ENCODE results near the gene OR6K2. TPM values are rescaled to one million over a fixed set of nuclear protein-coding genes. Genes with fewer than 3 reads are reported as not detected.

OR6K2 gene
- total RNA-seq, result not detected

DNA sequence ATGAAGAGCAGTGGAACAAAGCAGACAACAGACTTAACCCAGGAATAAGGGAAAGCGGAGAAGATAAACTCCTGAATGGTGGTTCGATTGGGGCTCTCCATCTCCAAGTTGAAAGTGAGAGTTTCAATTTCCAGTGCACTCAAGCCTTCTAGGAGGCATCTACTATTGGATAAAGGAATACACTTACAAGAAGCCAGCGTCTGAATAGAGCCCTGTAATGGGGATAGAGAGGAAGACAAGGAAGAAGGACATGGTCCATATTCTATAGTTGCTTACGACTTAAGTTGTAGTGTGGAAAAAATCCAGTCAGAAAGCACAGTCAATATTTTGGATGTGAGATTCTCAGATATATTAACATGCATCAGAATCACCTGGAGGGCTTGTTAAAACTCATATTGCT lies at the start of gene OR6K2:
TSS of gene OR6K2 (minus strand) at position 101 of the 400 bp plus-strand sequence. CDS start at position 101, 0 bp downstream.
- Mint-ChIP-seq H3K36me3 (ENCODE audit: low read depth) (no peaks in the 10 kb centered on the region), H3K27me3 (peaks cover 2% of the 10 kb centered on the region), H3K4me1 (no peaks in the 10 kb centered on the region), H3K4me3 (no peak within 1 kb of the TSS), H3K27ac (no peak within 1 kb of the TSS), H3K9me3 (no peaks in the 10 kb centered on the region)
- ChIA-PET CTCF (no interaction called here), POLR2A (no interaction called here)
- no peak for DNase-seq

DNA sequence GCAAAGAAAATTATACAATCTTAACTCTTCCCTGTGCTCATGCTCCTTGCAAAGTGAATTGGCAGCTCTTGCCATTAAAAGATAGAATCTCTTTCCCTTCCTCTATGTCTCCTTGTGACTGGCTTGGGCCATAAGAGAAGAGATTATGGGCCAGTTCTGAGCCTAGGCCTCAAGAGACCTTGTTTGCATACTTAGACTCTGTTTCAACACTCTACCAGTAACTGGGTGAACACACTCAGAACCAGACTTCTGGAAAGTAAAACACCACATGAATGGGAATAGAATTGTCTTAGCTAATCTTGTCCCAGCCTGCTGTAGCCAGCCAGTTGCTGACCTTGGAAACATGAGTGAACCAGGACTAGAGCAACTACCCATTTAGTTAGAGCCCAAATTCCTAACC lies 35.4 kb upstream of the OR6K2 start:
- no peak overlapping the region for H3K4me3 Mint-ChIP-seq
- H3K9me3 Mint-ChIP-seq, result no peaks in the 10 kb centered on the region
- ChIA-PET CTCF (no interaction called here), POLR2A (no interaction called here)
- no peaks in the 10 kb centered on the region for H3K4me1 Mint-ChIP-seq
- no peaks in the 10 kb centered on the region for H3K36me3 Mint-ChIP-seq (ENCODE audit: low read depth)
- DNase-seq, result no peak
- no peak overlapping the region for H3K27ac Mint-ChIP-seq
- H3K27me3 Mint-ChIP-seq, result peaks cover 27% of the 10 kb centered on the region

DNA sequence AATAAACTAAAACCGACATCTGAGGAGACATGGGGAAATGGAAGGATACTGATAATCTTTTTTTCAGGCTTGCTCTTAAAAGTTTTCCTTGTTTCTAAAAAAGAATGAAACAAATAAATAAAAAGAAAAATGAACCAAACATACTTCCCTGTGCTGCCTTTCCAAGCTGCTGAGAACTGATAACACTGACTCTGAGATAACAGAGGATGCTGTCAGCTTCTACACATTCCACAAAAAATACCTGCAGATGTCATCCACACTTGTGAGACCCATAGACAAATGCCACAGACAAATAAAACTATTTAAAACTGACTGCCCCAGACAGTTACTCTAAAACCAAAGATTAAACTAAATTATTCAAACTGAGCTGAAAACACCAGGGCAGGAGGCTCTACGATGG lies 32.1 kb upstream of the OR6K2 start:
- Mint-ChIP-seq H3K27me3 (peaks cover 27% of the 10 kb centered on the region), H3K4me3 (no peak overlapping the region)
- POLR2A ChIA-PET, result no interaction called here

DNA sequence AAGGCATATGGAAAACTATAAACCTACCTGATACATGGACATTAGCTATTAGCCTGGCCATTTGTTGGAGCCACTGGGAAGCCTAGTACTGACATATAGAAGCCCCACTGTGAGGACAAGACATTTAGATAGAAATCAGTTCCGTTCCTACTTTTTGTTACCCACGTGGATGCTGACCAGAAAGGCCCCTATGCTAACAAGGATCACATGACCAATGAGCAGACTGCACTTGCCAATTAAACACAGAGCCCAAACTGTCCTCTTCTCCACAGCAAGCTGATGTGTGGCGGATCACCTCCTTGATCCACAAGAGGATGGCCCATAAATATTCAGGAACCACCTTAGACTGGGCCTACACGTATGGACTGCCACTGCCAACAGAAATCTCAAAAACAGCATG lies 31.3 kb upstream of the OR6K2 start:
- Mint-ChIP-seq H3K4me1 (no peaks in the 10 kb centered on the region), H3K27me3 (peaks cover 23% of the 10 kb centered on the region), H3K36me3 (ENCODE audit: low read depth) (no peaks in the 10 kb centered on the region), H3K4me3 (no peak overlapping the region), H3K9me3 (no peaks in the 10 kb centered on the region), H3K27ac (no peak overlapping the region)
- no peak for DNase-seq
- ChIA-PET CTCF (no interaction called here), POLR2A (no interaction called here)

More for the DNA sequence above, 32.1 kb upstream of the OR6K2 start:
- Mint-ChIP-seq H3K36me3 (ENCODE audit: low read depth) (no peaks in the 10 kb centered on the region), H3K27ac (no peak overlapping the region), H3K9me3 (no peaks in the 10 kb centered on the region), H3K4me1 (no peaks in the 10 kb centered on the region)
- DNase-seq, result no peak
- CTCF ChIA-PET, result no interaction called here

DNA sequence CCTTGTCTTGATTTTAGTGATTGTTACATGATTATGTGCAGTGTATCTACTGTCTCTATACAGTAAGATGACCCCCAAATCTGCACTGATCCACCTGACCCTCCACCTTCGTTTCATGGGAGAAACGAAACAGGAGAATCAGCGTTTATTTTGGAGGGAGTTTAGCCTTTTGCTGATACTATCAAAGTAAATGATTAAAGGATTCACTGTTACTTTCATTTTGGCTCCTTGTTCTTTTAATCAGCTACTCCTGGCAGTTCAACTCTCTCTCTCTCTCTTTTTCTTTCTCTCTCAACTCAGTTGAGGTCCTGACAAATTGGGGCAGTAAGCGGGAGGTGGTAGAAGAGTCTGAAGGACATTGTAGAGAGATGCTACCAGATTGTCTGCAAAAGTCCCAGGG lies 30.0 kb upstream of the OR6K2 start:
- H3K4me1 Mint-ChIP-seq, result no peaks in the 10 kb centered on the region
- peaks cover 26% of the 10 kb centered on the region for H3K27me3 Mint-ChIP-seq
- H3K9me3 Mint-ChIP-seq, result no peaks in the 10 kb centered on the region
- H3K4me3 Mint-ChIP-seq, result no peak overlapping the region
- H3K27ac Mint-ChIP-seq, result no peak overlapping the region
- CTCF ChIA-PET, result interaction anchor here (0.6 kb wide), 1 partner anchor 729 kb away, joined by 4 read pairs; no protein-coding TSS in a partner anchor
- DNase-seq, result no peak
- POLR2A ChIA-PET, result no interaction called here
- H3K36me3 Mint-ChIP-seq (ENCODE audit: low read depth), result no peaks in the 10 kb centered on the region

GRCh38 chr1:158728510-158729225 lies 28.2 kb upstream of the OR6K2 start:
- DNase-seq, result no peak
- H3K27ac Mint-ChIP-seq, result no peak overlapping the region
- H3K4me1 Mint-ChIP-seq, result no peaks in the 10 kb centered on the region
- H3K27me3 Mint-ChIP-seq, result peaks cover 29% of the 10 kb centered on the region
- H3K9me3 Mint-ChIP-seq, result no peaks in the 10 kb centered on the region
- ChIA-PET CTCF (no interaction called here), POLR2A (no interaction called here)
- no peak overlapping the region for H3K4me3 Mint-ChIP-seq
- no peaks in the 10 kb centered on the region for H3K36me3 Mint-ChIP-seq (ENCODE audit: low read depth)

DNA sequence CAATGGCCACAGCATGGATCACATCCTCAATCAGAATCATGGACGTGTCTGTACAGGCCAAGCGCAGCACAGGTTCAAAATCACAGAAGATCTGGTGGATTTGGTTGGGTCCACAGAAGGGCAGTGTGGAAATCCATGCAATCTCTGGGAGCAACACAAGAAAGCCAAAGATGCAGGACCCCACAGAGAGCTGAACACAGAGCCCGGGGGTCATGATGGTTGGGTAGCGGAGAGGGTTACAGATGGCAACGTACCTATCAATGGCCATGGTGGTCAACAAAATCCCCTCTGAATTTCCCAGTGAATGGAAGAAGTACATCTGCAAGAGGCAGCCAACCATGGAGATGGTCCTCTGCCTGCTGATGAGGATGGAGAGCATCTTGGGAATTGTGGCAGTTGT lies 24.0 kb upstream of the OR6K2 start:
- H3K4me1 Mint-ChIP-seq, result no peaks in the 10 kb centered on the region
- POLR2A ChIA-PET, result no interaction called here
- H3K36me3 Mint-ChIP-seq (ENCODE audit: low read depth), result no peaks in the 10 kb centered on the region
- H3K27me3 Mint-ChIP-seq, result peaks cover 40% of the 10 kb centered on the region
- H3K4me3 Mint-ChIP-seq, result no peak overlapping the region
- H3K27ac Mint-ChIP-seq, result no peak overlapping the region
- no peak for DNase-seq
- CTCF ChIA-PET, result no interaction called here
- no peaks in the 10 kb centered on the region for H3K9me3 Mint-ChIP-seq

- Mint-ChIP-seq H3K27ac (no peak within 1 kb of the TSS), H3K36me3 (ENCODE audit: low read depth) (no peaks in the 10 kb centered on the region), H3K27me3 (peaks cover 25% of the 10 kb centered on the region), H3K4me1 (no peaks in the 10 kb centered on the region), H3K4me3 (no peak within 1 kb of the TSS), H3K9me3 (no peaks in the 10 kb centered on the region)
- ChIA-PET POLR2A (no interaction called here), CTCF (no interaction called here)
- DNase-seq, result no peak
Measured at GRCh38 chr1:158720620-158721019, 20.2 kb upstream of the OR6K2 start, which contains the start of gene OR6K3. Gene OR6K3 (minus strand): TSS chr1:158720720. CDS start chr1:158718115, 2,605 bp downstream.

- H3K27me3 Mint-ChIP-seq, result peaks cover 24% of the 10 kb centered on the region
- DNase-seq, result no peak
- no peak overlapping the region for H3K4me3 Mint-ChIP-seq
- CTCF ChIA-PET, result no interaction called here
- POLR2A ChIA-PET, result no interaction called here
- H3K27ac Mint-ChIP-seq, result no peak overlapping the region
- H3K36me3 Mint-ChIP-seq (ENCODE audit: low read depth), result no peaks in the 10 kb centered on the region
- H3K4me1 Mint-ChIP-seq, result no peaks in the 10 kb centered on the region
- no peaks in the 10 kb centered on the region for H3K9me3 Mint-ChIP-seq
Measured at GRCh38 chr1:158719664-158720063, 19.2 kb upstream of the OR6K2 start.

- Mint-ChIP-seq H3K4me1 (no peaks in the 10 kb centered on the region), H3K36me3 (ENCODE audit: low read depth) (no peaks in the 10 kb centered on the region), H3K9me3 (no peaks in the 10 kb centered on the region), H3K27me3 (peaks cover 21% of the 10 kb centered on the region), H3K4me3 (no peak overlapping the region), H3K27ac (no peak overlapping the region)
- POLR2A ChIA-PET, result no interaction called here
- CTCF ChIA-PET, result no interaction called here
- DNase-seq, result no peak
Measured at GRCh38 chr1:158717344-158717743, 16.9 kb upstream of the OR6K2 start.

DNA sequence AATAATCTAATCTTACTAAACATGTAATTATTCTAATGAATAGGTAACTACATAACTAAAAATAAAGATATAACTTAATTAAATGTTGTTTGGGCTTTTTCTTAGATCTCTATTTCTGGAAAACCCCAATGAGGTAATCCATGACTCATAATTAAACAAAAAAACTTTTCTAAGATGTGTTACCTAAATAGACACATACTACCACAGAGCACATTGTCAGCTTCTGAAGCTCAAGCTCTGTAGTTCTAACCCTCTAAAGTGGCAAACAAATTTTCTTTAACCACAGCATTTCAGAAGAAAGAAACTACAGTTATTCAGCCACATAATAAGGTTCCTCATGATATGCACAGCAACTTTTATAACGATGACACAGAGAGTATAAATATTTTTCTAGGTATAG lies 15.9 kb upstream of the OR6K2 start:
- Mint-ChIP-seq H3K36me3 (ENCODE audit: low read depth) (no peaks in the 10 kb centered on the region), H3K27me3 (peaks cover 25% of the 10 kb centered on the region), H3K4me1 (no peaks in the 10 kb centered on the region), H3K9me3 (no peaks in the 10 kb centered on the region), H3K27ac (no peak overlapping the region), H3K4me3 (no peak overlapping the region)
- CTCF ChIA-PET, result no interaction called here
- POLR2A ChIA-PET, result no interaction called here
- DNase-seq, result no peak

- H3K27ac Mint-ChIP-seq, result no peak overlapping the region
- H3K27me3 Mint-ChIP-seq, result peaks cover 20% of the 10 kb centered on the region
- no peaks in the 10 kb centered on the region for H3K9me3 Mint-ChIP-seq
- ChIA-PET POLR2A (no interaction called here), CTCF (no interaction called here)
- no peak overlapping the region for H3K4me3 Mint-ChIP-seq
- DNase-seq, result no peak
- H3K36me3 Mint-ChIP-seq (ENCODE audit: low read depth), result no peaks in the 10 kb centered on the region
- no peaks in the 10 kb centered on the region for H3K4me1 Mint-ChIP-seq
Measured at GRCh38 chr1:158714754-158715153, 14.3 kb upstream of the OR6K2 start.

DNA sequence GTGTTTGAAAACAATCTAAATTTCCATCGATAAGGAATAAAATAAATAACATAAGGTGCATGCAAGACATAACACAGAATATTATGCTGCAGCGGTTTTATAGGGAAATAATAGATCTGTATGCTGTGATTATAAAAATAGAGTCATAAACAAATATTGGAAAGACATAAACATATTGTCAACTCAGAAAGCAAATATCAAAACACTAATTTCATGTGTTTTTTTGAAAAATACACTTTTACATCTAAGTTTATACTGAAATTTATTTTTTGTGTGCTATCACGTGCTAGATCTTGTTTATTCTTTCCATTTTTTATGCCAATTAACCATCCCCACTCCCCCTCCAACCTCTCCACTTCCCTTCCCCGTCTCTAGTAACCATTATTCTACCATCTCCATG lies 10.6 kb upstream of the OR6K2 start:
- no peaks in the 10 kb centered on the region for H3K9me3 Mint-ChIP-seq
- ChIA-PET CTCF (no interaction called here), POLR2A (no interaction called here)
- H3K27me3 Mint-ChIP-seq, result peaks cover 21% of the 10 kb centered on the region
- H3K4me3 Mint-ChIP-seq, result no peak overlapping the region
- no peaks in the 10 kb centered on the region for H3K4me1 Mint-ChIP-seq
- H3K27ac Mint-ChIP-seq, result no peak overlapping the region
- no peaks in the 10 kb centered on the region for H3K36me3 Mint-ChIP-seq (ENCODE audit: low read depth)
- DNase-seq, result no peak

GRCh38 chr1:158706096-158706495 lies 5.6 kb upstream of the OR6K2 start:
- DNase-seq, result no peak
- Mint-ChIP-seq H3K4me3 (no peak overlapping the region), H3K4me1 (no peaks in the 10 kb centered on the region), H3K36me3 (ENCODE audit: low read depth) (no peaks in the 10 kb centered on the region), H3K27me3 (peaks cover 8% of the 10 kb centered on the region), H3K9me3 (no peaks in the 10 kb centered on the region), H3K27ac (no peak overlapping the region)
- CTCF ChIA-PET, result interaction anchor here (0.6 kb wide), 1 partner anchor 106 kb away, joined by 3 read pairs; no protein-coding TSS in a partner anchor
- POLR2A ChIA-PET, result no interaction called here
